ENCODE results near the gene PDZRN3.

The PDZRN3 gene

GRCh38 chr3:73384091-73384906, 240.4 kb downstream of the PDZRN3 start:
- DNase-seq (ENCODE audit: low read depth in 2 of 2), result no peak

- no peak for DNase-seq (ENCODE audit: low read depth in 2 of 2)
These were observed 241.2 kb downstream of the PDZRN3 start for GRCh38 chr3:73383470-73384049.

- no peak for DNase-seq (ENCODE audit: low read depth in 2 of 2)
These were observed 243.2 kb downstream of the PDZRN3 start for GRCh38 chr3:73381551-73381950.

GRCh38 chr3:73380735-73381532, 243.8 kb downstream of the PDZRN3 start:
- DNase-seq (ENCODE audit: low read depth in 2 of 2), result no peak

GRCh38 chr3:73379465-73379864, 245.3 kb downstream of the PDZRN3 start:
- DNase-seq (ENCODE audit: low read depth in 2 of 2), result no peak

GRCh38 chr3:73378207-73378606, 246.5 kb downstream of the PDZRN3 start:
- no peak for DNase-seq (ENCODE audit: low read depth in 2 of 2)

GRCh38 chr3:73365756-73366397, 258.9 kb downstream of the PDZRN3 start:
- DNase-seq (ENCODE audit: low read depth in 2 of 2), result no peak

GRCh38 chr3:73364517-73364916, 260.2 kb downstream of the PDZRN3 start:
- DNase-seq (ENCODE audit: low read depth in 2 of 2), result no peak

GRCh38 chr3:73363093-73363492, 261.6 kb downstream of the PDZRN3 start:
- no peak for DNase-seq (ENCODE audit: low read depth in 2 of 2)

- no peak for DNase-seq (ENCODE audit: low read depth in 2 of 2)
These were observed 263.1 kb downstream of the PDZRN3 start for GRCh38 chr3:73361591-73361990.

- DNase-seq (ENCODE audit: low read depth in 2 of 2), result no peak
These were observed 271.0 kb downstream of the PDZRN3 start for GRCh38 chr3:73353649-73354217.

GRCh38 chr3:73352841-73353645, 271.7 kb downstream of the PDZRN3 start:
- no peak for DNase-seq (ENCODE audit: low read depth in 2 of 2)

- DNase-seq (ENCODE audit: low read depth in 2 of 2), result no peak
These were observed 273.2 kb downstream of the PDZRN3 start for GRCh38 chr3:73351423-73352071.

- no peak for DNase-seq (ENCODE audit: low read depth in 2 of 2)
These were observed 273.7 kb downstream of the PDZRN3 start for GRCh38 chr3:73350996-73351395.

- DNase-seq (ENCODE audit: low read depth in 2 of 2), result no peak
These were observed 275.1 kb downstream of the PDZRN3 start for GRCh38 chr3:73349657-73350056.

- DNase-seq (ENCODE audit: low read depth in 2 of 2), result no peak
These were observed 282.7 kb downstream of the PDZRN3 start for GRCh38 chr3:73342077-73342476.

GRCh38 chr3:73341272-73341935, 283.3 kb downstream of the PDZRN3 start:
- no peak for DNase-seq (ENCODE audit: low read depth in 2 of 2)

- no peak for DNase-seq (ENCODE audit: low read depth in 2 of 2)
These were observed 292.2 kb downstream of the PDZRN3 start for GRCh38 chr3:73332558-73332957.
